Pancreas (tissue), 10 donors: ENCODE measurements around the gene SMIM13. TPM values are rescaled to one million over a fixed set of nuclear protein-coding genes. Genes with fewer than 3 reads are reported as not detected.

Experiments
- ATAC-seq, 4 donors: fragments of 200-7000 bp; cut with Tn5 transposase; one replicate each; pipeline versions ENCODE4 v1.8.0 to v1.9.1; 2020; ENCODE audit warnings: mild to moderate bottlenecking in 4 of 4, moderate library complexity in 4 of 4
- DNase-seq, 6 donors: peaks; one replicate each; pipeline ENCODE4 v3.0.0-alpha.2; 2020
- FAIRE-seq: peaks from 2 replicates; lab custom pipeline; 2012; peaks lifted over from hg19 to GRCh38; lab: Jason Lieb, UNC
- H3K27ac ChIP-seq, 4 donors: fragments of 200-600 bp; sonication (generic); 1 replicate in 3 of 4; 2 replicates in 1 of 4; pipeline versions ENCODE4 v1.5.0 to v1.8.0; 2020
- H3K27me3 ChIP-seq, 4 donors: fragments of 200-600 bp; one replicate each; pipeline ENCODE4 v1.8.0; 2021
- H3K36me3 ChIP-seq, 3 donors: fragments of 200-600 bp; sonication (generic) in 1 of 3; one replicate each; pipeline versions ENCODE4 v1.5.0 to v1.8.0; 2020 to 2021
- H3K4me1 ChIP-seq, 3 donors: fragments of 200-600 bp; one replicate each; pipeline ENCODE4 v1.8.0; 2021
- H3K4me3 ChIP-seq, 4 donors: fragments of 200-600 bp; sonication (generic) in 2 of 4; one replicate each; pipeline versions ENCODE4 v1.5.0 to v1.8.0; 2020 to 2021
- H3K9me3 ChIP-seq, 4 donors: fragments of 200-600 bp; one replicate each; pipeline ENCODE4 v1.8.0; 2021
- WGBS, 2 donors: extraction: QIAGEN DNeasy Blood & Tissue Kit; methylation state at CpG; one replicate each; pipeline ENCODE4 v1.1.7; 2013; 5-methylcytosine and 5-hydroxymethylcytosine counted together
- intact Hi-C, 3 donors: fragments of 100-400 bp; cut with DNase I; formaldehyde crosslinking; loops; one replicate each; pipeline versions ENCODE4 v1.11.1 to v1.14.2; 2022
- polyA plus RNA-seq, 2 donors: library from polyadenylated mRNA; stranded (reverse); fragments of 200-250 nt; gene quantifications; one replicate each; pipeline ENCODE4 v1.2.3, GENCODE V29; 2013
- total RNA-seq, 6 donors: library from RNA; stranded (reverse); fragmentation: NEBNext Ultra II Directional in 4 of 6; extraction: Animal tissue kit (Norgen Biotek cat#: 25700) in 4 of 6; gene quantifications; one replicate each; pipeline versions ENCODE4 v1.2.1 to v1.2.4, GENCODE V29; 2021 to 2023
- TF ChIP-seq, protein P1 (sequence below), 4 donors: fragments of 200-600 bp; sonication (generic) in 3 of 4; IDR thresholded peaks; one replicate each; pipeline versions ENCODE4 v1.5.0 to v1.8.0; 2021; ENCODE audit warnings: antibody characterized with exemption in 4 of 4
- donor health status: healthy with polysubstance abuse.
- donor health status: DM: no; HTN: no; CAD: no; lungs with moderate emphysema.
- donor health status: DM: no; HTN: no; CAD: no.
- donor health status: control.
- donor health status: control.
- donor health status: Bipolar disorder and iron deficiency.
- donor health status: DM: yes; HTN: yes; CAD: no.
- donor health status: DM: no; HTN: no; CAD: no.
- donor health status: DM: no; HTN: no; CAD: no.
- donor health status: DM: yes; HTN: yes; CAD: no.

SMIM13 gene
- total and polyA plus RNA-seq, 8 donors = 1.4 to 5.1 (median 2.9) TPM

DNA sequence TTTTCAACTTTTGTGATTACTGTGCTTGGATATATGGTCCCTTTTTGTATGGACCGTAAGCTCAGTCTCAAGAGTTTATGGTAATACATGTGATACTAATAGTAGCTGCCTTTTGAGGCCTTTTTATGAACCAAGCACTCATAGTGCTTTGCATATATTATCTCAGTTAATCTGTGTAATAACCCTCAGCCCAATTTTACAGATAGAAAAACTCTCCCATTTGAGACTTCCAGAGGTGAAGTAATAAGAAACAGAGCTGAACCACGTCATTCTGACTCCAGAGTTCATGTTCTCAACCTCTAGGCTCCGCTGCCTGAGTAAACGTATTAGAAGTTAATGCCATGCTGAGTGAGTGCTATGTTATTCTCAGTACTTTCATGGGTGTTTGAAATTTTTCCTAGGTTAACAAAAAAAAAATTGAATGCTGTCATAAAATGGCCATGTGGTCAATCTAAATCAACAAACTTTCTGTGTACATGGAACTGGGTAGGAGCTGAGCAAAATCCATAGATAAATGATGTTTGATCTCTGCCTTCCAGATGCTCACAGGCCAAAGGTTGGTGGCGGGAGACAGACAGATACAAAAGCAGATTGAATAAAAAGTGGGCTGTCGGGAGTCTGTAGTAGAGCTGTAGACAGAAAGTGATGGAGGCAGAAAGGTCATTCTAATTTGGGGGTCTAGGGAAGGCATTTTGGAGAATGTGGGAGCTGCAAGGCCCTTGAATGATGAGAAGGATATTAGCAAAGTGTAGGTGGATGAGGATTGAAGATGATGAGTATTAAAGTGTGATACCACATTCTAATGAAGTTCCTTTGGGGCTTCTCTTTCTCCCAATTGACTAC lies 26.9 kb upstream of the SMIM13 start:
- H3K9me3 ChIP-seq = no peaks in the 10 kb centered on the region
- TF ChIP-seq, protein P1, sequence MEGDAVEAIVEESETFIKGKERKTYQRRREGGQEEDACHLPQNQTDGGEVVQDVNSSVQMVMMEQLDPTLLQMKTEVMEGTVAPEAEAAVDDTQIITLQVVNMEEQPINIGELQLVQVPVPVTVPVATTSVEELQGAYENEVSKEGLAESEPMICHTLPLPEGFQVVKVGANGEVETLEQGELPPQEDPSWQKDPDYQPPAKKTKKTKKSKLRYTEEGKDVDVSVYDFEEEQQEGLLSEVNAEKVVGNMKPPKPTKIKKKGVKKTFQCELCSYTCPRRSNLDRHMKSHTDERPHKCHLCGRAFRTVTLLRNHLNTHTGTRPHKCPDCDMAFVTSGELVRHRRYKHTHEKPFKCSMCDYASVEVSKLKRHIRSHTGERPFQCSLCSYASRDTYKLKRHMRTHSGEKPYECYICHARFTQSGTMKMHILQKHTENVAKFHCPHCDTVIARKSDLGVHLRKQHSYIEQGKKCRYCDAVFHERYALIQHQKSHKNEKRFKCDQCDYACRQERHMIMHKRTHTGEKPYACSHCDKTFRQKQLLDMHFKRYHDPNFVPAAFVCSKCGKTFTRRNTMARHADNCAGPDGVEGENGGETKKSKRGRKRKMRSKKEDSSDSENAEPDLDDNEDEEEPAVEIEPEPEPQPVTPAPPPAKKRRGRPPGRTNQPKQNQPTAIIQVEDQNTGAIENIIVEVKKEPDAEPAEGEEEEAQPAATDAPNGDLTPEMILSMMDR (IDR thresholded peaks at IDR 0.05) = no peak
- no peaks in the 10 kb centered on the region for H3K36me3 ChIP-seq
- H3K4me3 ChIP-seq = no peak overlapping the region
- intact Hi-C loops = loop anchor here in 1 of 3 donors (5.0 kb wide), 1 partner anchor 114 kb away; no protein-coding TSS in a partner anchor
- peaks cover 0 to 10% (median 10%) of the 10 kb centered on the region in 3 donors for H3K4me1 ChIP-seq
- H3K27ac ChIP-seq = no peak overlapping the region
- H3K27me3 ChIP-seq = no peaks in the 10 kb centered on the region
- WGBS, 2 donors = 85 to 87% methylated on average over 6 of the region's 6 CpGs
- FAIRE-seq (no peak), ATAC-seq (no peak), DNase-seq (no peak)

DNA sequence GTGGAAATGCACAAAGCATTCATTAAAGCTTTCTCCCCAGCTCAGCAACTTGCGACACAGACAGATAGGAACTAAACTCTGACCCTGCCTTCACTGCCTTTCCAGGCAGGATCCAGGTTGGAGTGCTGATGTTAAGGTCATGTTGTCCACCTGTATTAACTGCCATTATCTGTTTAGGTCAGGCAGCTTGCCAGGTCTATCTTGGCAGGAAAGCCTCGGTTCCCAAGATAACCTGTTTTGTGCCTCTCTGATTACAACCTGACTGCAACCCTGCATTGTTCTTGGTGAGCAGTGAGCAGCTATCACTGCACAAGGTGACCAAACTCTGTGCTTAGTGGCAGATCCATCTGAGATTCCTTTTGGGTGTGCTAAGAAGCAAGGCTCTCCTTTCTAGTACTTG lies 26.3 kb upstream of the SMIM13 start:
- Histone ChIP-seq H3K4me3 (no peak overlapping the region), H3K27ac (peak overlapping the region in 1 of 4 donors; percentile 23), H3K27me3 (no peaks in the 10 kb centered on the region), H3K36me3 (no peaks in the 10 kb centered on the region), H3K4me1 (peaks cover 0 to 10% (median 10%) of the 10 kb centered on the region in 3 donors), H3K9me3 (no peaks in the 10 kb centered on the region)
- peak in 4 of 6 donors; percentile 27 to 57 (median 36) for DNase-seq
- 11 to 12% methylated on average over 2 of the region's 2 CpGs for WGBS, 2 donors
- intact Hi-C loops = loop anchor here in 1 of 3 donors (5.0 kb wide), 1 partner anchor 115 kb away; no protein-coding TSS in a partner anchor
- TF ChIP-seq, protein P1 (IDR thresholded peaks at IDR 0.05) = no peak
- FAIRE-seq = no peak
- peak; percentile 58 to 87 (median 79) for ATAC-seq

DNA sequence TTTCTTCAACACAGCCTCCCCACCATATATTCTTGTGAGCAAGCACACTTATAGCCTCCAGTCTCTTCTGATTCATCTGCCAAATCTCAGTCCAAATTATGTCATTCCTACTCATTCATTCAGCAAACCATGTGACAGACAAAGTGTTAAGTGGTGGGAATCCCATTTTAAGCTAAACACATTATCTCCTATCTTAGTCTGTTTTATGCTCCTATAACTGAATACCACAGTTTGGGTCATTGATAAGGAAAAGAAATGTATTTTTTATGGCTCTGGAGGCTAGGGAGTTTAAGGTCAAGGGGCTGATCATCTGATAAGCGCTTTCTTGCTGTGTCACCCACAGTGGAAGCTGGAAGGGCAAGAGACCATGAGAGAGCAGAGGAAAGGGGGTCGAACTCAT lies 23.9 kb upstream of the SMIM13 start:
- H3K4me1 ChIP-seq = peaks cover 0 to 10% (median 10%) of the 10 kb centered on the region in 3 donors
- H3K4me3 ChIP-seq = no peak overlapping the region
- intact Hi-C loops = loop anchor here in 2 of 3 donors (5.0 kb wide), 1 partner anchor 117 kb away; no protein-coding TSS in a partner anchor
- H3K27me3 ChIP-seq = no peaks in the 10 kb centered on the region
- TF ChIP-seq, protein P1 (IDR thresholded peaks at IDR 0.05) = no peak
- no peaks in the 10 kb centered on the region for H3K9me3 ChIP-seq
- 52 to 64% methylated on average over 2 of the region's 2 CpGs for WGBS, 2 donors
- no peaks in the 10 kb centered on the region for H3K36me3 ChIP-seq
- H3K27ac ChIP-seq = no peak overlapping the region
- no peak for ATAC-seq
- no peak for FAIRE-seq
- no peak for DNase-seq

DNA sequence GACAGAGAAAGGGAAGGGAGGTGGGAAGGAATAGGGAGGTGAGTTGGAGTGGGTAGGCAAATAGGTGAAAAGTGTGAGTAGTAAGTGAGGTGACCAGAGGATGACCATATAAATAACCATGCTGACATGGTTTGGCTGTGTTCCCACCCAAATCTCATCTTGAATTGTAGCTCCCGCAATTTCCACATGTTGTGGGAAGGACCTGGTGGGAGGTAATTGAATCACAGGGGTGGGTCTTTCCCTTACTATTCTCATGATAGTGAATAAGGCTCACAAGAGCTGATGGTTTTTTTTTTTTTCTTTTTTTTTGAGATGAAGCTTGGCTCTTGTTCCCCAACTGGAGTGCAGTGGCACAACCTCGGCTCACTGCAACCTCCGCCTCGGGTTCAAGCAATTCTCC lies 21.5 kb upstream of the SMIM13 start:
- TF ChIP-seq, protein P1 (IDR thresholded peaks at IDR 0.05) = no peak
- no peak for DNase-seq
- Histone ChIP-seq H3K9me3 (no peaks in the 10 kb centered on the region), H3K4me1 (peaks cover 0 to 10% (median 10%) of the 10 kb centered on the region in 3 donors), H3K27me3 (no peaks in the 10 kb centered on the region), H3K4me3 (no peak overlapping the region), H3K36me3 (no peaks in the 10 kb centered on the region), H3K27ac (no peak overlapping the region)
- WGBS, 2 donors = 85 to 92% methylated on average over 4 of the region's 4 CpGs
- ATAC-seq = no peak
- no peak for FAIRE-seq
- intact Hi-C loops = loop anchor here in 1 of 3 donors (5.0 kb wide), 1 partner anchor 120 kb away; no protein-coding TSS in a partner anchor
